HG03196 (cell line): ENCODE results near the gene TSHZ1.
A peak's percentile ranks its signal among the peaks of the same experiment; 100 is the strongest.

ENCODE experiments used
- ATAC-seq: cut with Tn5 transposase; IDR thresholded peaks from one replicate; pipeline ENCODE4 v1.9.1; 2021; ENCODE audit not compliant: unreplicated experiment

Gene TSHZ1

GRCh38 chr18:75210274-75211001, at the start of gene TSHZ1:
TSHZ1 (plus strand) TSS chr18:75210797; CDS start chr18:75211877, 1,080 bp downstream.
- peak; percentile 28 for ATAC-seq

- peak; percentile 63 for ATAC-seq
Measured at GRCh38 chr18:75161256-75162028, 49.2 kb upstream of the TSHZ1 start.

- ATAC-seq = no peak
Measured at GRCh38 chr18:75162467-75162866, 48.1 kb upstream of the TSHZ1 start.

- ATAC-seq = no peak
Measured at GRCh38 chr18:75162978-75163377, 47.6 kb upstream of the TSHZ1 start.

- no peak for ATAC-seq
Measured at GRCh38 chr18:75163736-75164135, 46.9 kb upstream of the TSHZ1 start.

GRCh38 chr18:75164479-75164878, 46.1 kb upstream of the TSHZ1 start:
- no peak for ATAC-seq

- no peak for ATAC-seq
Measured at GRCh38 chr18:75165926-75166325, 44.7 kb upstream of the TSHZ1 start.

- ATAC-seq = no peak
Measured at GRCh38 chr18:75167137-75167536, 43.5 kb upstream of the TSHZ1 start.

GRCh38 chr18:75167759-75168618, 42.6 kb upstream of the TSHZ1 start:
- ATAC-seq = no peak

- no peak for ATAC-seq
Measured at GRCh38 chr18:75168619-75169018, 42.0 kb upstream of the TSHZ1 start.

- no peak for ATAC-seq
Measured at GRCh38 chr18:75169411-75169810, 41.2 kb upstream of the TSHZ1 start.

GRCh38 chr18:75170022-75170789, 40.4 kb upstream of the TSHZ1 start:
- no peak for ATAC-seq

GRCh38 chr18:75170916-75171315, 39.7 kb upstream of the TSHZ1 start:
- no peak for ATAC-seq

- peak; percentile 18 for ATAC-seq
Measured at GRCh38 chr18:75172299-75173124, 38.1 kb upstream of the TSHZ1 start.

- ATAC-seq = peak; percentile 96
Measured at GRCh38 chr18:75173125-75173432, 37.5 kb upstream of the TSHZ1 start.

GRCh38 chr18:75173738-75174137, 36.9 kb upstream of the TSHZ1 start:
- no peak for ATAC-seq

- ATAC-seq = no peak
Measured at GRCh38 chr18:75176849-75177248, 33.7 kb upstream of the TSHZ1 start.

GRCh38 chr18:75178376-75178775, 32.2 kb upstream of the TSHZ1 start:
- no peak for ATAC-seq

- ATAC-seq = no peak
Measured at GRCh38 chr18:75179819-75180600, 30.6 kb upstream of the TSHZ1 start.
